Endodermal cell (in vitro differentiated cells): Measurements from ENCODE around the gene NEGR1. TPM values are rescaled to one million over a fixed set of nuclear protein-coding genes. Genes with fewer than 3 reads are reported as not detected.

ENCODE experiments used
- DNase-seq: peaks from one replicate; pipeline ENCODE4 v3.0.0-alpha.2; 2017
- H3K27ac ChIP-seq: 2 replicates; pipeline ENCODE4 v1.5.1; 2013; ENCODE audit warnings: mild to moderate bottlenecking, low read depth, low read length, moderate library complexity
- H3K27me3 ChIP-seq: 2 replicates; pipeline ENCODE4 v1.6.1; 2013; ENCODE audit warnings: mild to moderate bottlenecking, low read length, moderate library complexity; ENCODE audit not compliant: insufficient read depth, control insufficient read depth, poor library complexity, severe bottlenecking
- H3K36me3 ChIP-seq: 2 replicates; pipeline ENCODE4 v1.7.0; 2013; ENCODE audit warnings: mild to moderate bottlenecking, low read length, moderate library complexity; ENCODE audit not compliant: control insufficient read depth, insufficient read depth
- H3K4me1 ChIP-seq: one replicate; pipeline ENCODE4 v1.7.0; 2013; ENCODE audit warnings: low read length; ENCODE audit not compliant: control insufficient read depth, insufficient read depth
- H3K4me3 ChIP-seq: 2 replicates; pipeline ENCODE4 v1.5.1; 2013; ENCODE audit warnings: mild to moderate bottlenecking, low read length, moderate library complexity
- H3K9ac ChIP-seq: 2 replicates; pipeline ENCODE4 v1.6.1; 2013; ENCODE audit warnings: mild to moderate bottlenecking, low read length, moderate library complexity; ENCODE audit not compliant: poor library complexity, severe bottlenecking; ENCODE audit errors: extremely low read depth
- H3K9me3 ChIP-seq: 2 replicates; pipeline ENCODE4 v1.6.1; 2013; ENCODE audit warnings: mild to moderate bottlenecking, low read length, moderate library complexity; ENCODE audit not compliant: control insufficient read depth
- H3K27ac Mint-ChIP-seq: 2 replicates; pipeline ENCODE4 v1.8.0; 2020; ENCODE audit warnings: mixed read lengths
- H3K27me3 Mint-ChIP-seq: 2 replicates; pipeline ENCODE4 v1.8.0; 2021; ENCODE audit warnings: mild to moderate bottlenecking, mixed read lengths; ENCODE audit not compliant: insufficient read depth
- H3K36me3 Mint-ChIP-seq: 2 replicates; pipeline ENCODE4 v1.8.0; 2020; ENCODE audit warnings: low read depth, mixed read lengths
- H3K4me1 Mint-ChIP-seq: 2 replicates; pipeline ENCODE4 v1.8.0; 2020; ENCODE audit warnings: mixed read lengths
- H3K4me3 Mint-ChIP-seq: 2 replicates; pipeline ENCODE4 v1.8.0; 2020; ENCODE audit warnings: mild to moderate bottlenecking, moderate library complexity, mixed read lengths
- H3K9me3 Mint-ChIP-seq: 2 replicates; pipeline ENCODE4 v1.8.0; 2020; ENCODE audit warnings: mild to moderate bottlenecking, mixed read lengths
- WGBS, 2 experiments: methylation state at CpG; one replicate each; pipeline versions ENCODE4 v1.1.5 to v1.1.7; 2013; ENCODE audit warnings: missing lambda C conversion rate in 2 of 2, mixed read lengths in 1 of 2; ENCODE audit not compliant: insufficient coverage in 1 of 2, insufficient read length in 1 of 2; 5-methylcytosine and 5-hydroxymethylcytosine counted together
- total RNA-seq, 2 donors: library from RNA; stranded (reverse); fragmentation: NEBNext Ultra II Directional in 1 of 2; extraction: Animal tissue kit (Norgen Biotek cat#: 25700) in 1 of 2; gene quantifications; 2 replicates in 1 of 2; 3 replicates in 1 of 2; pipeline ENCODE4 v1.2.1, GENCODE V29; 2021
- TF ChIP-seq, protein P1 (sequence below): fragments of 200-600 bp; sonication (generic); conservative IDR thresholded peaks from 2 replicates; pipeline ENCODE4 v1.5.0; 2021; ENCODE audit warnings: antibody characterized with exemption, mild to moderate bottlenecking

NEGR1 gene
- total RNA-seq, 2 donors from 2014 or later: 1.5 to 2.1 TPM

GRCh38 chr1:71916894-71917293 lies 365.4 kb downstream of the NEGR1 start:
- WGBS, 2 experiments: 87% methylated on average over 3 of the region's 4 CpGs; no CpG with 5 or more reads in 1 of the 2 experiments
- H3K9me3 Mint-ChIP-seq: no peaks in the 10 kb centered on the region
- Histone ChIP-seq H3K9ac (no peak overlapping the region), H3K36me3 (no peaks in the 10 kb centered on the region), H3K4me3 (no peak overlapping the region), H3K9me3 (no peaks in the 10 kb centered on the region), H3K27ac (no peak overlapping the region), H3K4me1 (peaks cover 4% of the 10 kb centered on the region), H3K27me3 (no peaks in the 10 kb centered on the region)
- no peaks in the 10 kb centered on the region for H3K27me3 Mint-ChIP-seq
- H3K36me3 Mint-ChIP-seq: no peaks in the 10 kb centered on the region
- TF ChIP-seq, protein P1, sequence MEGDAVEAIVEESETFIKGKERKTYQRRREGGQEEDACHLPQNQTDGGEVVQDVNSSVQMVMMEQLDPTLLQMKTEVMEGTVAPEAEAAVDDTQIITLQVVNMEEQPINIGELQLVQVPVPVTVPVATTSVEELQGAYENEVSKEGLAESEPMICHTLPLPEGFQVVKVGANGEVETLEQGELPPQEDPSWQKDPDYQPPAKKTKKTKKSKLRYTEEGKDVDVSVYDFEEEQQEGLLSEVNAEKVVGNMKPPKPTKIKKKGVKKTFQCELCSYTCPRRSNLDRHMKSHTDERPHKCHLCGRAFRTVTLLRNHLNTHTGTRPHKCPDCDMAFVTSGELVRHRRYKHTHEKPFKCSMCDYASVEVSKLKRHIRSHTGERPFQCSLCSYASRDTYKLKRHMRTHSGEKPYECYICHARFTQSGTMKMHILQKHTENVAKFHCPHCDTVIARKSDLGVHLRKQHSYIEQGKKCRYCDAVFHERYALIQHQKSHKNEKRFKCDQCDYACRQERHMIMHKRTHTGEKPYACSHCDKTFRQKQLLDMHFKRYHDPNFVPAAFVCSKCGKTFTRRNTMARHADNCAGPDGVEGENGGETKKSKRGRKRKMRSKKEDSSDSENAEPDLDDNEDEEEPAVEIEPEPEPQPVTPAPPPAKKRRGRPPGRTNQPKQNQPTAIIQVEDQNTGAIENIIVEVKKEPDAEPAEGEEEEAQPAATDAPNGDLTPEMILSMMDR: no peak
- H3K4me1 Mint-ChIP-seq: peaks cover 18% of the 10 kb centered on the region
- H3K27ac Mint-ChIP-seq: no peak overlapping the region
- DNase-seq: no peak
- H3K4me3 Mint-ChIP-seq: no peak overlapping the region

GRCh38 chr1:71914626-71915025 lies 367.7 kb downstream of the NEGR1 start:
- WGBS, 2 experiments: 90% methylated on average over 1 of the region's 1 CpG; no CpG with 5 or more reads in 1 of the 2 experiments
- Histone ChIP-seq H3K4me3 (no peak overlapping the region), H3K27ac (no peak overlapping the region), H3K36me3 (no peaks in the 10 kb centered on the region), H3K9me3 (no peaks in the 10 kb centered on the region), H3K4me1 (no peaks in the 10 kb centered on the region), H3K27me3 (no peaks in the 10 kb centered on the region), H3K9ac (no peak overlapping the region)
- TF ChIP-seq, protein P1: no peak
- H3K27ac Mint-ChIP-seq: no peak overlapping the region
- H3K4me1 Mint-ChIP-seq: peaks cover 6% of the 10 kb centered on the region
- no peak overlapping the region for H3K4me3 Mint-ChIP-seq
- no peaks in the 10 kb centered on the region for H3K9me3 Mint-ChIP-seq
- H3K36me3 Mint-ChIP-seq: no peaks in the 10 kb centered on the region
- no peaks in the 10 kb centered on the region for H3K27me3 Mint-ChIP-seq
- DNase-seq: no peak

- no peak overlapping the region for H3K4me3 Mint-ChIP-seq
- H3K9me3 Mint-ChIP-seq: no peaks in the 10 kb centered on the region
- H3K9me3 ChIP-seq: peaks cover 4% of the 10 kb centered on the region
- DNase-seq: no peak
- H3K27me3 Mint-ChIP-seq: no peaks in the 10 kb centered on the region
- no peaks in the 10 kb centered on the region for H3K36me3 Mint-ChIP-seq
- H3K4me1 ChIP-seq: no peaks in the 10 kb centered on the region
- H3K4me1 Mint-ChIP-seq: peaks cover 10% of the 10 kb centered on the region
- WGBS, 2 experiments: 55% methylated on average over 1 of the region's 1 CpG; no CpG with 5 or more reads in 1 of the 2 experiments
- H3K27ac Mint-ChIP-seq: no peak overlapping the region
- TF ChIP-seq, protein P1: no peak
- no peaks in the 10 kb centered on the region for H3K36me3 ChIP-seq
- no peak overlapping the region for H3K27ac ChIP-seq
- H3K4me3 ChIP-seq: no peak overlapping the region
- no peaks in the 10 kb centered on the region for H3K27me3 ChIP-seq
- H3K9ac ChIP-seq: no peak overlapping the region
These were observed 373.4 kb downstream of the NEGR1 start for GRCh38 chr1:71908871-71909390.
